ENCODE measurements around the gene CIC.

DNA sequence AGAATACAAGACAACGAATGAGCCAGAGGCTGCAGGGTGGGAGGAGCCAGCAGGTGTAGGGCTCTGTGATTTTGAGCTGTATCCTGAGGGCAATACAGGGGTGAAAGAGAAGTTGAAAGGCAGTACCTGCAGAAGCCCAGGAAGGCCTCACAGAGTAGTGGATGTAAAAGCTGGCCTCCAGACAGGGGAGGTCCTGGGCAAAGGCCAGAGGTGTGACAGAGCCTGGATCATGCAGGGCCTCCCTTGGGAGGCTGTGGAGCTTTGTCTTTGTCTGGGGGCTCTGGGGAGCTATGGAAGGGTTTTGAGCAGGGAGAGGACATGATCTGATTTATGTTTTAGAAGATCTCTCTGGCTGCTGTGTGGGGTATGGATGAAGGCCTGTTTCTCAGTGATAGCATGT, 59.1 kb downstream of the CIC start:
- TF ChIP-seq CTCF (IDR thresholded peaks at IDR 0.05) (no peak), POLR2A (IDR thresholded peaks at IDR 0.05) (no peak)

Data from body of pancreas (tissue), 4 donors.